Stomach (tissue), 4 donors: ENCODE measurements around the gene EVC2.

Experiments
- CTCF ChIP-seq, 7 experiments: fragments of 450-650 bp in 4 of 7; fragments of 200-600 bp in 3 of 7; sonication (generic) in 3 of 7; IDR thresholded peaks; one replicate each; pipeline ENCODE4 v1.5.1; 2016 to 2019; ENCODE audit warnings: antibody characterized with exemption in 7 of 7, control low read depth in 2 of 7, mild to moderate bottlenecking in 1 of 7
- POLR2AphosphoS5 ChIP-seq, 3 donors: sonication (generic); formaldehyde crosslinking; IDR thresholded peaks; one replicate each; pipeline ENCODE4 v1.6.1; 2016; ENCODE audit warnings: antibody characterized with exemption in 3 of 3

GRCh38 chr4:5636766-5637670 lies 71.3 kb downstream of the EVC2 start:
- no peak for TF ChIP-seq CTCF (IDR thresholded peaks at IDR 0.05)
- no peak for TF ChIP-seq POLR2AphosphoS5 (IDR thresholded peaks at IDR 0.05)
